GM12872 (cell line): ENCODE results near the gene FAM9C.

Source experiments
- TF ChIP-seq, protein P1 (sequence below): IDR thresholded peaks from 3 replicates; pipeline ENCODE4 v1.5.1; 2011; ENCODE audit warnings: low read depth, mild to moderate bottlenecking, low read length, moderate library complexity; ENCODE audit not compliant: insufficient read depth

Gene FAM9C

DNA sequence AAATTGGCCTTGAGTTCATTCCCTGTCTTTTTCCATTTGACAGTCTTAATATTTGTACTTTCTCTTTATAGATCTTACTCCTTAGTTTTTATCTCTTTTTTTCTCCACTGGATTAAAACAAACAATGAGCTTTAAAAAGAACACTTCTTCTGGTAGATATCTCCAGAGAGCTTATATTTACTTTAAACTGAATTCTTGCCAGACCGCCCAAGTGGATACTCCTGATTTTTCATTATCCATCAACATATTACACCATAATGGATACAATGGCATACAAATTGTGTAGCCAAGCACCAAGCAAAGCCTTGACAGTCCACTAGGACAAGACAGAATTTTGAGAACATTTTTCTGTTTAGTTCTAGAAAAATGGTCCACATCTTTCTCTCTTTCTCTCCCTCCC is 50.6 kb downstream of the FAM9C start:
- TF ChIP-seq, protein P1, sequence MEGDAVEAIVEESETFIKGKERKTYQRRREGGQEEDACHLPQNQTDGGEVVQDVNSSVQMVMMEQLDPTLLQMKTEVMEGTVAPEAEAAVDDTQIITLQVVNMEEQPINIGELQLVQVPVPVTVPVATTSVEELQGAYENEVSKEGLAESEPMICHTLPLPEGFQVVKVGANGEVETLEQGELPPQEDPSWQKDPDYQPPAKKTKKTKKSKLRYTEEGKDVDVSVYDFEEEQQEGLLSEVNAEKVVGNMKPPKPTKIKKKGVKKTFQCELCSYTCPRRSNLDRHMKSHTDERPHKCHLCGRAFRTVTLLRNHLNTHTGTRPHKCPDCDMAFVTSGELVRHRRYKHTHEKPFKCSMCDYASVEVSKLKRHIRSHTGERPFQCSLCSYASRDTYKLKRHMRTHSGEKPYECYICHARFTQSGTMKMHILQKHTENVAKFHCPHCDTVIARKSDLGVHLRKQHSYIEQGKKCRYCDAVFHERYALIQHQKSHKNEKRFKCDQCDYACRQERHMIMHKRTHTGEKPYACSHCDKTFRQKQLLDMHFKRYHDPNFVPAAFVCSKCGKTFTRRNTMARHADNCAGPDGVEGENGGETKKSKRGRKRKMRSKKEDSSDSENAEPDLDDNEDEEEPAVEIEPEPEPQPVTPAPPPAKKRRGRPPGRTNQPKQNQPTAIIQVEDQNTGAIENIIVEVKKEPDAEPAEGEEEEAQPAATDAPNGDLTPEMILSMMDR = no peak

DNA sequence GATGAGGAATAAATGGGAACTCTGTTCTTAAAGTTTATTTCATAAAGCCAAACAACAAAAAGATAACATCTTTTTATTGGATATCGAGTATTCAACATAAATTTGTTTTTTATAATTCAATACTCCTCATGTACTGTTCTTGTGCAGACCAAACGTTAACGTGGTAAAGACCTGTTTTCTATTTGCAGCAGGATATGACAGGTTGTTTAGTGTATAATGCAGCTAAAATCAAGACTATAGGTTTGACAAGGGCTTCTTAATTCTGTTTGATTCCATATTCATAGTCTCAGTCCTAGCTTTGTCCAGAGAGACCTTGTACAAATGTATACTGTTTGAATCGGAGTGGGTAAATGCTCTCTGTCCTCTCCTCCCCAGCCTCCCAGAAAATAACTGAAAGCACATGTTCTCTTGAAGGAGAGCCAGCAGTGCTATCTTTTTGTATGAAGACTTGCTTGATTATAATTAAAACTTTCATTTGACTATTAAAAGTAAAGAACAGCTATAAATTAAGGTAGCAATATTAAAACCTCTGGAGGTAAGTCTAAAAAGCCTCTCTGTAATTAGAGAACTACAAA is 51.8 kb downstream of the FAM9C start:
- TF ChIP-seq, protein P1 = no peak

DNA sequence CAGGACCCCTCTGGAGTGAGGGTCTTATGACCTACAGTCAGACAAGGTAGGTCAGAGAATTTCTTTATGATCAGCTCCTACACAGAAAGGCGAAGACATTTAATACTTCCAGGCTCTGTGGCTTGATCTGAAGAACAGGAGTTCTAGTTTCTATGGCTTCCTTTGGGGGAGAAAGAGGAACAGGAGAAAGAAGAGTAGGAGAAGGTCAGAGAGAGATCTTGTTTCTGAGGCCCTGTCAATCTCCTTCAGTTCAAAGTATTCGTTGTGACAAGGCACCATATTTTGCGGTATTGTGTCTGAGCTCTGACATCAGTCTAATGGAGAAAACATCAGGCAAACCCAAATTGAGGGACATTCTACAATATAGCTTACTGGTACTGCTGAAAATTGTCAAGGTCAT is 52.8 kb downstream of the FAM9C start:
- TF ChIP-seq, protein P1 = no peak

DNA sequence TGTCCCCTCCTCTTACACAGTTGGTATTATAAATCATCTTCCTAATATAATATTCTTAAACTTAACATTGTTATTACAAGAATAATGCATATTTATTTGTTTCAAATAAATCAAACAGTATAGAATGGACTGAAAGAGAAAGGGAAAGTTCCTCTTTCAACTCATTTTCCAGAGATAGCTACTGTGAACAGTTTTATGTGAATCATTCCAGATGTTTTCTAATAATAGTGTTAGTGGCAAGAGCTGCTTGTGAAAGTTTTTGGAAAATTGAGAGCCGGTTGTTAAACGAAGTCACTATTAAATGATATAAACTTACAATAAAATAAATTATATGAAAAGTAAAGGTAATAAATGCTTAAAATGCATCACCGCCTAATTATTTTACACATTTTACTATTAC is 55.0 kb downstream of the FAM9C start:
- TF ChIP-seq, protein P1 = no peak

DNA sequence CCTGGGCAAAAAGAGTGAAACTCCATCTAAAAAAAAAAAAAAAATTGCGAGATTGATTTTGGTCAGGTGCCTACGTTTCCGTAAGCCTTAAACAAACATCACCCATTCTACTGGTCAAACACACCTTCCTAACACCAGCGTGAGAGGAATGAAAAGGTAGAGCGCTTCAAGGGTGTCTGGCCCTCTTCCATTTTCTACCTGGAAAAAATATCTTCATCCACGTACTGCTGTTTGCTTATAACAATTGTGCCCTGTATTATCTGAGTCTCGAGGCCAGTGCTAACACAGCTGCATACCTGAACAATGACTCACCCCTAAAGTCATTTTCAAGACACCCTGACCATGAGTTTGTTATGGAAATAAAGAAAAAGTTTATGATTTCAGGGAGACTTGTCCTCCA is 55.6 kb downstream of the FAM9C start:
- TF ChIP-seq, protein P1 = no peak

DNA sequence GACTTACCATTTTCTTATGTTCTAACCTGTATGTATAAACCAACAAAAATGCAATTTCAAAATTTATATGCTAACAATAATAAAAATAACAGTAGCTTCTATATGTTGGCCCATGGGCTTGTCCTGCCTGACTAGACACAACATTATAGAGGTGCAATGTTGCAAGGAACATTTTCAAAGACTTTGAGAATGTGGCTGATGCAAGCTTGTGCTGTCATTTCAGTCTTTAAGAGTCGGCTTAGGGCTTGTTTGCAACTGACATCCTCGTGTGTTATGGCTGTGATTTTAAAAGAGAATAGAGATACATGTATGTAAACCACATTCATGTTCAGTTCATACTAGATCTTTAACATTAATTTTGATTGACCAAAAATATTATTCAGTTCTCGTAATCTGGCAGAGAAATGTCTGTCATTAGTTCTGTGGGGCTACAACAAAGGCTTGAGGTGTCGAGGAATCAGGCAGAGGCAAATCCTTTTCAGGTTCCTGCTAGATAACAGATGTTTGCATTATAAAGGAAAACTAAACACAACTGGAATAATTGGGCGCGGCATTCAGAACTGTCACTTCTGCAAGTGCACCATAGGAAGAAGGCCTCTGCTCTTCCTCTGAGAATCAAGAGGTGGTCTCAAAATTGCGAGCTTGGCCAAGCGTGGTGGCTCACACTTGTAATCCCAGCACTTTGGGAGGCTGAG is 56.4 kb downstream of the FAM9C start:
- TF ChIP-seq, protein P1 = no peak

DNA sequence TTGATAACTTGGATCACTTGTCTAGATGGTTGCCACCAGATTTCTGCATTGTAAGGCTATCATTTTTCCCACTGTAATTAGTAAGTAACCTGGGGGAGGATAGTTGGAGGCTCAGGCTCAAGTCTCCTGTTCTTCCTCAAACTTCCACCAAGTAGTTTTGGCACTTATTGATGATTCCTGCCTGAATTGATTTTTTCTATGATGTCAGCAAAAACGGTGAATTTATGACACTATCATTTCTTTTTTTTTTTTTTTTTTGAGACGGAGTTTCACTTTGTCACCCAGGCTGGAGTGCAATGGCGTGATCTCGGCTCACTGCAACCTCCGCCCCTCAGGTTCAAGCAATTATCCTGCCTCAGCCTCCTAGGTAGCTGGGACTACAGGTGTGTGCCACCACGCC is 57.1 kb downstream of the FAM9C start:
- TF ChIP-seq, protein P1 = no peak
